MM.1S (cell line): ENCODE measurements around the gene OR13J1.

Experiments used
- DNase-seq: peaks from one replicate; pipeline ENCODE4 v3.0.0-alpha.2; 2015
- H2AFZ ChIP-seq: fragments of 300-600 bp; sonication (generic); 2 replicates; pipeline ENCODE4 v1.6.0; 2016; ENCODE audit warnings: antibody characterized with exemption, low read length
- H3F3A ChIP-seq: fragments of 300-600 bp; sonication (generic); 2 replicates; pipeline ENCODE4 v1.6.1; 2016; ENCODE audit warnings: mild to moderate bottlenecking, antibody characterized with exemption, low read length, moderate library complexity, mixed read lengths; ENCODE audit not compliant: insufficient read depth
- H3K27ac ChIP-seq: fragments of 300-600 bp; sonication (generic); 2 replicates; pipeline ENCODE4 v1.5.1; 2016; ENCODE audit warnings: mild to moderate bottlenecking, low read length
- H3K27me3 ChIP-seq: fragments of 300-600 bp; sonication (generic); replicated peaks from 2 replicates; pipeline ENCODE4 v1.6.0; 2016; ENCODE audit warnings: low read length; ENCODE audit not compliant: insufficient read depth
- H3K36me3 ChIP-seq: fragments of 300-600 bp; sonication (generic); replicated peaks from 2 replicates; pipeline ENCODE4 v1.6.1; 2016; ENCODE audit warnings: mild to moderate bottlenecking, low read length, mixed read lengths; ENCODE audit not compliant: insufficient read depth
- H3K4me1 ChIP-seq: fragments of 300-600 bp; sonication (generic); 2 replicates; pipeline ENCODE4 v1.6.1; 2016; ENCODE audit warnings: low read length, mixed read lengths
- H3K4me2 ChIP-seq: fragments of 300-600 bp; sonication (generic); 2 replicates; pipeline ENCODE4 v1.6.0; 2016; ENCODE audit warnings: low read depth, low read length
- H3K4me3 ChIP-seq: fragments of 300-600 bp; sonication (generic); 2 replicates; pipeline ENCODE4 v1.5.1; 2016; ENCODE audit warnings: low read length, mixed read lengths
- H3K79me2 ChIP-seq: fragments of 300-600 bp; sonication (generic); 2 replicates; pipeline ENCODE4 v1.6.1; 2016; ENCODE audit warnings: mixed run types, low read length, mixed read lengths
- H3K9ac ChIP-seq: fragments of 300-600 bp; sonication (generic); 2 replicates; pipeline ENCODE4 v1.6.1; 2016; ENCODE audit warnings: low read length, mixed read lengths
- H3K9me2 ChIP-seq: fragments of 300-600 bp; sonication (generic); replicated peaks from 2 replicates; pipeline ENCODE4 v1.6.1; 2016; ENCODE audit warnings: mild to moderate bottlenecking, low read length, mixed read lengths; ENCODE audit not compliant: insufficient read depth
- H3K9me3 ChIP-seq: fragments of 300-600 bp; sonication (generic); replicated peaks from 2 replicates; pipeline ENCODE4 v1.6.1; 2016; ENCODE audit warnings: mild to moderate bottlenecking, low read length, mixed read lengths; ENCODE audit not compliant: insufficient read depth
- H4K20me1 ChIP-seq: fragments of 300-600 bp; sonication (generic); 2 replicates; pipeline ENCODE4 v1.6.1; 2016; ENCODE audit warnings: mild to moderate bottlenecking, low read length, moderate library complexity, mixed read lengths; ENCODE audit not compliant: insufficient read depth
- EZH2 ChIP-seq: fragments of 300-600 bp; sonication (generic); optimal IDR thresholded peaks from 2 replicates; pipeline ENCODE3; 2017; ENCODE audit warnings: low read depth, mild to moderate bottlenecking, antibody characterized with exemption, low read length, mixed read lengths
- EZH2phosphoT487 ChIP-seq: fragments of 300-600 bp; sonication (generic); IDR thresholded peaks from 2 replicates; pipeline ENCODE4 v1.6.1; 2018; ENCODE audit warnings: antibody characterized with exemption, low read length
- TF ChIP-seq, protein P1 (sequence below): fragments of 300-600 bp; sonication (generic); IDR thresholded peaks from 2 replicates; pipeline ENCODE4 v1.5.1; 2016; ENCODE audit warnings: antibody characterized with exemption, low read length, mixed read lengths

OR13J1 gene

GRCh38 chr9:35852876-35853865 lies 17.0 kb downstream of the OR13J1 start:
- Histone ChIP-seq H3K4me2 (no peak overlapping the region), H3K4me1 (peaks cover 14% of the 10 kb centered on the region), H3K27me3 (no peaks in the 10 kb centered on the region), H3F3A (peaks cover 11% of the 10 kb centered on the region), H3K9me2 (no peaks in the 10 kb centered on the region), H3K4me3 (no peak overlapping the region), H3K9ac (no peak overlapping the region), H4K20me1 (no peaks in the 10 kb centered on the region), H3K27ac (no peak overlapping the region), H3K79me2 (no peaks in the 10 kb centered on the region), H3K36me3 (no peaks in the 10 kb centered on the region), H3K9me3 (no peaks in the 10 kb centered on the region), H2AFZ (no peak overlapping the region)
- TF ChIP-seq EZH2: no peak
- TF ChIP-seq EZH2phosphoT487: no peak
- TF ChIP-seq, protein P1, sequence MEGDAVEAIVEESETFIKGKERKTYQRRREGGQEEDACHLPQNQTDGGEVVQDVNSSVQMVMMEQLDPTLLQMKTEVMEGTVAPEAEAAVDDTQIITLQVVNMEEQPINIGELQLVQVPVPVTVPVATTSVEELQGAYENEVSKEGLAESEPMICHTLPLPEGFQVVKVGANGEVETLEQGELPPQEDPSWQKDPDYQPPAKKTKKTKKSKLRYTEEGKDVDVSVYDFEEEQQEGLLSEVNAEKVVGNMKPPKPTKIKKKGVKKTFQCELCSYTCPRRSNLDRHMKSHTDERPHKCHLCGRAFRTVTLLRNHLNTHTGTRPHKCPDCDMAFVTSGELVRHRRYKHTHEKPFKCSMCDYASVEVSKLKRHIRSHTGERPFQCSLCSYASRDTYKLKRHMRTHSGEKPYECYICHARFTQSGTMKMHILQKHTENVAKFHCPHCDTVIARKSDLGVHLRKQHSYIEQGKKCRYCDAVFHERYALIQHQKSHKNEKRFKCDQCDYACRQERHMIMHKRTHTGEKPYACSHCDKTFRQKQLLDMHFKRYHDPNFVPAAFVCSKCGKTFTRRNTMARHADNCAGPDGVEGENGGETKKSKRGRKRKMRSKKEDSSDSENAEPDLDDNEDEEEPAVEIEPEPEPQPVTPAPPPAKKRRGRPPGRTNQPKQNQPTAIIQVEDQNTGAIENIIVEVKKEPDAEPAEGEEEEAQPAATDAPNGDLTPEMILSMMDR: no peak
- no peak for DNase-seq

- H3K9me2 ChIP-seq: no peaks in the 10 kb centered on the region
- no peak overlapping the region for H2AFZ ChIP-seq
- H3K36me3 ChIP-seq: no peaks in the 10 kb centered on the region
- no peaks in the 10 kb centered on the region for H3K79me2 ChIP-seq
- no peak overlapping the region for H3K9ac ChIP-seq
- peaks cover 18% of the 10 kb centered on the region for H3F3A ChIP-seq
- no peak overlapping the region for H3K27ac ChIP-seq
- H4K20me1 ChIP-seq: no peaks in the 10 kb centered on the region
- no peaks in the 10 kb centered on the region for H3K27me3 ChIP-seq
- TF ChIP-seq EZH2: no peak
- TF ChIP-seq, protein P1: no peak
- TF ChIP-seq EZH2phosphoT487: no peak
- H3K4me1 ChIP-seq: peaks cover 20% of the 10 kb centered on the region
- no peaks in the 10 kb centered on the region for H3K9me3 ChIP-seq
- no peak overlapping the region for H3K4me3 ChIP-seq
- H3K4me2 ChIP-seq: no peak overlapping the region
- DNase-seq: no peak
Measured at GRCh38 chr9:35852267-35852815, 17.9 kb downstream of the OR13J1 start.

GRCh38 chr9:35847792-35848572 lies 22.2 kb downstream of the OR13J1 start:
- Histone ChIP-seq H3F3A (peaks cover 28% of the 10 kb centered on the region), H3K79me2 (no peaks in the 10 kb centered on the region), H3K27ac (peak overlapping the region; percentile 84), H3K4me3 (peak overlapping the region; percentile 24; the same call in 1 of the 2 replicates), H4K20me1 (no peaks in the 10 kb centered on the region), H3K9me3 (no peaks in the 10 kb centered on the region), H3K27me3 (no peaks in the 10 kb centered on the region), H3K36me3 (no peaks in the 10 kb centered on the region), H3K9me2 (no peaks in the 10 kb centered on the region), H3K9ac (peak overlapping the region; percentile 43; the same call in 1 of the 2 replicates), H3K4me2 (peak overlapping the region; percentile 59), H2AFZ (peak overlapping the region; percentile 54), H3K4me1 (peaks cover 58% of the 10 kb centered on the region)
- TF ChIP-seq EZH2phosphoT487: no peak
- DNase-seq: peak; percentile 90
